Measurements from ENCODE around the gene SLC22A17. TPM values are rescaled to one million over a fixed set of nuclear protein-coding genes. Genes with fewer than 3 reads are reported as not detected.
"Not testable (repeated sequence)": the region's sequence is repeated elsewhere in the genome, so short reads cannot be mapped to it uniquely, and the experiment has no call there.

Gene SLC22A17
- total RNA-seq, result 10 to 100 TPM; 18.1 to 38.8 (median 26.3) TPM
- polyA plus RNA-seq, result 10 to 100 TPM in 1 of 3 donors, under 1 TPM in 2; 0.60 to 10.6 (median 0.92) TPM

- H3K27ac ChIP-seq, result peak within 1 kb of the TSS; percentile 68 to 84 (median 72)
- peak; percentile 50 to 70 for TF ChIP-seq POLR2A (IDR thresholded peaks at IDR 0.05)
- TF ChIP-seq EP300 (IDR thresholded peaks at IDR 0.05), result no peak
- TF ChIP-seq CTCF (IDR thresholded peaks at IDR 0.05), result no peak
- peak; percentile 87 to 98 (median 90) for TF ChIP-seq POLR2AphosphoS5 (IDR thresholded peaks at IDR 0.05)
- H3K4me1 ChIP-seq, result peaks cover 0 to 18% (median 15%) of the 10 kb centered on the region in 4 donors
- peak; percentile 94 for DNase-seq
- no peaks in the 10 kb centered on the region for H3K9me3 ChIP-seq
- H3K4me3 ChIP-seq, result peak within 1 kb of the TSS; percentile 48 to 70 (median 69)
- H3K27me3 ChIP-seq, result peaks cover 0 to 4% (median 3%) of the 10 kb centered on the region in 3 donors
- H3K36me3 ChIP-seq, result peaks cover 4 to 14% (median 6%) of the 10 kb centered on the region in 4 donors
- 1% methylated on average over 42 of the region's 42 CpGs for WGBS, 2 donors
- intact Hi-C loops (cut with DNase I), result loop anchor here (2.0 kb wide), 1 partner anchor 14 kb away; no protein-coding TSS in a partner anchor
These were observed at the start of gene SLC22A17 for GRCh38 chr14:23352506-23353432. Gene SLC22A17 (minus strand): TSS chr14:23352887.

- intact Hi-C loops (cut with DNase I), result no loop called here
- Histone ChIP-seq H3K36me3 (no peaks in the 10 kb centered on the region), H3K27me3 (no peaks in the 10 kb centered on the region), H3K4me1 (no peaks in the 10 kb centered on the region), H3K27ac (no peak overlapping the region), H3K4me3 (no peak overlapping the region), H3K9me3 (no peaks in the 10 kb centered on the region)
- no peak for TF ChIP-seq POLR2AphosphoS5 (IDR thresholded peaks at IDR 0.05)
- TF ChIP-seq CTCF (IDR thresholded peaks at IDR 0.05), result no peak
- TF ChIP-seq EP300 (IDR thresholded peaks at IDR 0.05), result no peak
- TF ChIP-seq POLR2A (IDR thresholded peaks at IDR 0.05), result no peak
- no peak for DNase-seq
- 83 to 84% methylated on average over 4 of the region's 4 CpGs for WGBS, 2 donors
These were observed 48.6 kb upstream of the SLC22A17 start for GRCh38 chr14:23401291-23401690.

- DNase-seq; H3K4me3 ChIP-seq; H3K4me1 ChIP-seq; intact Hi-C loops (cut with DNase I); H3K27me3 ChIP-seq; H3K36me3 ChIP-seq; H3K27ac ChIP-seq; H3K9me3 ChIP-seq: not testable (repeated sequence)
- 84 to 86% methylated on average over 16 of the region's 16 CpGs for WGBS, 2 donors
These were observed 47.9 kb upstream of the SLC22A17 start for GRCh38 chr14:23400496-23401149.

GRCh38 chr14:23399591-23399990 is 46.9 kb upstream of the SLC22A17 start:
- TF ChIP-seq POLR2A (IDR thresholded peaks at IDR 0.05), result no peak
- TF ChIP-seq EP300 (IDR thresholded peaks at IDR 0.05), result no peak
- no peak for TF ChIP-seq CTCF (IDR thresholded peaks at IDR 0.05)
- no peak for TF ChIP-seq POLR2AphosphoS5 (IDR thresholded peaks at IDR 0.05)
- H3K4me1 ChIP-seq, result no peaks in the 10 kb centered on the region
- no peak overlapping the region for H3K27ac ChIP-seq
- 86% methylated on average over 6 of the region's 6 CpGs for WGBS, 2 donors
- H3K27me3 ChIP-seq, result no peaks in the 10 kb centered on the region
- H3K9me3 ChIP-seq, result no peaks in the 10 kb centered on the region
- H3K4me3 ChIP-seq, result no peak overlapping the region
- no peak for DNase-seq
- no peaks in the 10 kb centered on the region for H3K36me3 ChIP-seq
- intact Hi-C loops (cut with DNase I), result no loop called here

- TF ChIP-seq POLR2A (IDR thresholded peaks at IDR 0.05), result no peak
- TF ChIP-seq EP300 (IDR thresholded peaks at IDR 0.05), result no peak
- TF ChIP-seq POLR2AphosphoS5 (IDR thresholded peaks at IDR 0.05), result no peak
- TF ChIP-seq CTCF (IDR thresholded peaks at IDR 0.05), result no peak
- no peaks in the 10 kb centered on the region for H3K36me3 ChIP-seq
- WGBS, 2 donors, result 93% methylated on average over 3 of the region's 3 CpGs
These were observed 46.4 kb upstream of the SLC22A17 start for GRCh38 chr14:23399136-23399535.

More at GRCh38 chr14:23399136-23399535, 46.4 kb upstream of the SLC22A17 start:
- no peaks in the 10 kb centered on the region for H3K4me1 ChIP-seq
- no peak overlapping the region for H3K27ac ChIP-seq
- intact Hi-C loops (cut with DNase I), result no loop called here
- H3K27me3 ChIP-seq, result no peaks in the 10 kb centered on the region
- no peak for DNase-seq
- H3K9me3 ChIP-seq, result no peaks in the 10 kb centered on the region
- H3K4me3 ChIP-seq, result no peak overlapping the region

Data from sigmoid colon (tissue), 7 donors.